BE2C (cell line): ENCODE results near the gene KDM2B.

Experiments used
- DNase-seq: peaks from one replicate; pipeline ENCODE4 v3.0.0-alpha.2; 2020
- H3K27me3 ChIP-seq: fragments of 250-450 bp; sonication (Bioruptor Pico); 2 replicates; pipeline ENCODE4 v1.5.1; 2020; ENCODE audit warnings: mild to moderate bottlenecking
- H3K36me3 ChIP-seq: fragments of 250-450 bp; sonication (Bioruptor Pico); 2 replicates; pipeline ENCODE4 v1.5.1; 2020; ENCODE audit warnings: mild to moderate bottlenecking
- H3K4me1 ChIP-seq: fragments of 250-450 bp; sonication (Bioruptor Pico); 2 replicates; pipeline ENCODE4 v1.5.1; 2020
- H3K4me3 ChIP-seq: 2 replicates; pipeline ENCODE4 v1.5.1; 2011; ENCODE audit warnings: low read depth, low read length
- H3K9me3 ChIP-seq: fragments of 250-450 bp; sonication (Bioruptor Pico); 2 replicates; pipeline ENCODE4 v1.5.1; 2020
- TF ChIP-seq, protein P1 (sequence below): IDR thresholded peaks from 2 replicates; pipeline ENCODE4 v1.5.1; 2012; ENCODE audit warnings: mild to moderate bottlenecking, low read depth, low read length

KDM2B gene

DNA sequence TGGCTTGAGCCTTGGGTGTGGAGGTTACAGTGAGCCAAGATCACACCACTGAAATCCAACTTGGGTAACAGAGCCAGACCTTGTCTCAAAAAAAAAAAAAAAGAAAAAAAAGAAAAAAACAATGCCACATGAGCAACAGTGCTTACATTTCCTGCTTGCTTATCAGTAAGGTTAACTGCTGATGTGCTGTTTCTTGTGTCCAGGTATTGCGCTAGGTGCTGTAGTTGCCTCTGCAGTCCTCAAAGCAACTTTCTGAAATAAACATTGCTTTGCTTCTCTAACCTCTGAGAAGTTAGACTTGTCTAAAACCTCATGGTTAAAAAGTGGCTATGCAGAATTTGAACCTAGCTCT is 156.2 kb downstream of the KDM2B start:
- H3K27me3 ChIP-seq: no peaks in the 10 kb centered on the region
- no peaks in the 10 kb centered on the region for H3K9me3 ChIP-seq
- H3K4me3 ChIP-seq: no peak overlapping the region
- TF ChIP-seq, protein P1, sequence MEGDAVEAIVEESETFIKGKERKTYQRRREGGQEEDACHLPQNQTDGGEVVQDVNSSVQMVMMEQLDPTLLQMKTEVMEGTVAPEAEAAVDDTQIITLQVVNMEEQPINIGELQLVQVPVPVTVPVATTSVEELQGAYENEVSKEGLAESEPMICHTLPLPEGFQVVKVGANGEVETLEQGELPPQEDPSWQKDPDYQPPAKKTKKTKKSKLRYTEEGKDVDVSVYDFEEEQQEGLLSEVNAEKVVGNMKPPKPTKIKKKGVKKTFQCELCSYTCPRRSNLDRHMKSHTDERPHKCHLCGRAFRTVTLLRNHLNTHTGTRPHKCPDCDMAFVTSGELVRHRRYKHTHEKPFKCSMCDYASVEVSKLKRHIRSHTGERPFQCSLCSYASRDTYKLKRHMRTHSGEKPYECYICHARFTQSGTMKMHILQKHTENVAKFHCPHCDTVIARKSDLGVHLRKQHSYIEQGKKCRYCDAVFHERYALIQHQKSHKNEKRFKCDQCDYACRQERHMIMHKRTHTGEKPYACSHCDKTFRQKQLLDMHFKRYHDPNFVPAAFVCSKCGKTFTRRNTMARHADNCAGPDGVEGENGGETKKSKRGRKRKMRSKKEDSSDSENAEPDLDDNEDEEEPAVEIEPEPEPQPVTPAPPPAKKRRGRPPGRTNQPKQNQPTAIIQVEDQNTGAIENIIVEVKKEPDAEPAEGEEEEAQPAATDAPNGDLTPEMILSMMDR: no peak
- no peaks in the 10 kb centered on the region for H3K4me1 ChIP-seq
- no peak for DNase-seq
- H3K36me3 ChIP-seq: peaks cover 85% of the 10 kb centered on the region

DNA sequence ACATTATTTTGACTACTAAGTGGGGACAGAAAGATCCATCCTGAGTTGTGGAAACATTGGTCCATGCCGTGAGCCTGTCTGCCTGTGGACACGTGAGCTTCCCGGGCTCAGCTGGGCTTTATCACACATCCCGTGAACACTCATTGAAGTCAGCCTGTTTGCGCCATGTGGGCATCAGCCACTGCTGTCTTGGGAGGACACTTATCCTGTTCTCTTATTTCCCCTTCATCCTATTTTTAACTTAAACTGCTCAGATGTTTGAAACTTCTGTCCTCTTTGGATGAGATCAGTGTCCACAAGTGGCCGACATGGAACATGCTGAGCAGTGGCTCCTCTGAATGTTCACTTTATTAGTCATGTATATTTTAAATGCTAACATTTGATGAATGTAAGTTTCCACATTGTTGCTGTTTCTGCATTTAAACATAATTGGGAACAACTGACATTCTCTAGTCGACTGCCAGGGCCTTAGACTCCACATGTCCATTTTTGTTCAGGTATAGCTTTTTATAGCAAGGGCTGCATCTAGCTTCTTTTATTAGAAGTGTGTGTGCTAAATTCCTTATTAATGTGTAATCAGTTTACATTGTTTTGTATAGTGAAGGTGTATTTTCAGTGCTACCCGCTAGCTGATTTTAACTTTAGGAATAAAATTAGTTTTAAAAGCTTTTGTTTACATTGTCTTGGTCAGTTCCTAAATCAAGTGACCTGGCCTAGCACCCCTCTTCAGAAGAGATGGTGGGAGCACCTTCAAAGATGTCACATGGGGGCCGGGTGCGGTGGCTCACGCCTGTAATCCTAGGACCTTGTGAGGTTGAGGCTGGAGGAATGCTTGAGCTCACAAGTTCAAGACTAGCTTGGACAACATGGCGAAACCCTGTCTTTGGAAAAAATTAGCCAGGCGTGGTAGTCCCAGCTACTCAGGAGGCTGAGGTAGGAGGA is 156.9 kb downstream of the KDM2B start:
- DNase-seq: no peak
- peaks cover 85% of the 10 kb centered on the region for H3K36me3 ChIP-seq
- no peaks in the 10 kb centered on the region for H3K9me3 ChIP-seq
- TF ChIP-seq, protein P1: no peak
- no peaks in the 10 kb centered on the region for H3K27me3 ChIP-seq
- H3K4me1 ChIP-seq: no peaks in the 10 kb centered on the region
- H3K4me3 ChIP-seq: no peak overlapping the region

DNA sequence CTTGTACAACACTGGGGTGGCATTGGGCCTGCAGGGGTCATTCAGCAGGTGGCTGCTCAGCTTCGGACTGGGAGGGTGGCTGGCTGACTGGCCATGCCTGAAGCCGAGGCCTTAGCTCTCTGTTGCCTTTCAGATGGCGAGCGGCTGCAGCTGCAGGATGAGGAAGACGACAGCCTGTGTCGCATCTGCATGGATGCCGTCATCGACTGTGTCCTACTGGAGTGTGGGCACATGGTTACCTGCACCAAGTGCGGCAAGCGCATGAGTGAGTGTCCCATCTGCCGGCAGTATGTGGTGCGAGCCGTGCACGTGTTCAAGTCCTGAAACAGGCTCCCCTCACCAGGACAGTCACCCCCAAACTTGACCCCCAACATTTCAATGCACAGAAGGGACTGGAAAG is 157.6 kb downstream of the KDM2B start:
- TF ChIP-seq, protein P1: no peak
- H3K4me3 ChIP-seq: no peak overlapping the region
- peaks cover 85% of the 10 kb centered on the region for H3K36me3 ChIP-seq
- H3K27me3 ChIP-seq: no peaks in the 10 kb centered on the region
- no peak for DNase-seq
- H3K4me1 ChIP-seq: no peaks in the 10 kb centered on the region
- no peaks in the 10 kb centered on the region for H3K9me3 ChIP-seq

DNA sequence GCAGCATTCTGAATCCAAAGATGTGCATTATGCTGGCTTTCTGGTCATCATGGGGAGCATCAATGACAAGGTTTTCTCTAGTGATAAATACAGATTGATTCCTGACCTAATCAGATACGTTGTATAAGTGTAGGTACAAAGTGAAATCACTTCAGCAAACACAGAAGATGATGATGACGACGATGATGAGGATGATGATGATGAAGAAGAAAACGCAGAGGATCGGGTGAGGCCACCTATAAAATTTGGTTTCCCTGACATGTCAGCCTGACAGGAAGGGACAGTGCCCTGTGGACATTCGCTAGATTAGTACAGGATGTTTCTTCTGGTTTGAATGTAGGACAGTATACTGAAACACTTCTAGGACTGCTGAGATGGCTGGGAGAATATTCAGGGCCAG is 160.7 kb downstream of the KDM2B start:
- DNase-seq: no peak
- Histone ChIP-seq H3K4me3 (no peak overlapping the region), H3K27me3 (no peaks in the 10 kb centered on the region), H3K9me3 (no peaks in the 10 kb centered on the region), H3K4me1 (no peaks in the 10 kb centered on the region), H3K36me3 (peaks cover 92% of the 10 kb centered on the region)
- TF ChIP-seq, protein P1: no peak

DNA sequence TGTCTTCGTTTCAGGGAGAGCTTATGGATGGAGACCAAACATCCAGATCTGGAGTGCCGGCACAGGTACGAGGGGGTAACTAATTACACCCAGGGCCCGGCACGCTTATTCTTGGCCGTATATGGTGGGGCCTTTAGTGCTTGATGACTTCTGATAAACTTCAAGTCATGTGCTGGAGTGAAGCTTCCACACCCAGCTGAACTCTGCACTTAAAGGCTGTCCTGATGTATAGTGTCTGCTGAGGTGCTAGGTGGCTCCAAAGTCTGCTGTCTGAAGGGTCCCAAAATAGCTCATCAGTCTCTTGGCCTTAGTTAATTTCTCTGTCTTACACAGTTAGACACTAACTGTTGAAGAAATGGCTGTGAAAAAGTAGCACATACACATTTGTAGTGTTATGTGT is 163.0 kb downstream of the KDM2B start:
- TF ChIP-seq, protein P1: no peak
- H3K4me1 ChIP-seq: no peaks in the 10 kb centered on the region
- peaks cover 80% of the 10 kb centered on the region for H3K36me3 ChIP-seq
- no peak for DNase-seq
- no peaks in the 10 kb centered on the region for H3K9me3 ChIP-seq
- H3K27me3 ChIP-seq: no peaks in the 10 kb centered on the region
- no peak overlapping the region for H3K4me3 ChIP-seq

DNA sequence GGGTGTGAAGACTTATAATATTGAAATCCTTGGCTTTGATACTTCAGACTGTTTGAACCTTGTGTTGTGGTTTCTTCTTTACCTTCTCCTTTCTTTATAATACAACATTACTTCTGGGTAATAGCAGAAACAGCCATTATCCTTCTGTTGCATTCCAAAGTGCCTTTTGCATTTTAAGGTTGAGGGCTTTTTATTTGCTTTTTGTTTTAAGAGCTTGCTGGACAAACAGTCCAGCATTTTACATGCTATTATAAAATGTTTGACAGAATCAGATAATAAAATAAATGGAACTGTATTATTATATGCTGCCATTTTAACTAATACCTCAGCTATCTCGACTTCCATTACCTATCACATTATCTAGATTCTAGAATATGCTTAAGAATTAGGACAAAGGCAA is 166.9 kb downstream of the KDM2B start:
- TF ChIP-seq, protein P1: no peak
- Histone ChIP-seq H3K36me3 (peaks cover 46% of the 10 kb centered on the region), H3K4me1 (no peaks in the 10 kb centered on the region), H3K9me3 (no peaks in the 10 kb centered on the region), H3K4me3 (no peak overlapping the region), H3K27me3 (no peaks in the 10 kb centered on the region)
- DNase-seq: no peak
